ENCODE results near the gene BICRAL. TPM values are rescaled to one million over a fixed set of nuclear protein-coding genes. Genes with fewer than 3 reads are reported as not detected.

The BICRAL gene
- total and polyA plus RNA-seq, 2 donors, result 12.3 to 16.2 TPM

DNA sequence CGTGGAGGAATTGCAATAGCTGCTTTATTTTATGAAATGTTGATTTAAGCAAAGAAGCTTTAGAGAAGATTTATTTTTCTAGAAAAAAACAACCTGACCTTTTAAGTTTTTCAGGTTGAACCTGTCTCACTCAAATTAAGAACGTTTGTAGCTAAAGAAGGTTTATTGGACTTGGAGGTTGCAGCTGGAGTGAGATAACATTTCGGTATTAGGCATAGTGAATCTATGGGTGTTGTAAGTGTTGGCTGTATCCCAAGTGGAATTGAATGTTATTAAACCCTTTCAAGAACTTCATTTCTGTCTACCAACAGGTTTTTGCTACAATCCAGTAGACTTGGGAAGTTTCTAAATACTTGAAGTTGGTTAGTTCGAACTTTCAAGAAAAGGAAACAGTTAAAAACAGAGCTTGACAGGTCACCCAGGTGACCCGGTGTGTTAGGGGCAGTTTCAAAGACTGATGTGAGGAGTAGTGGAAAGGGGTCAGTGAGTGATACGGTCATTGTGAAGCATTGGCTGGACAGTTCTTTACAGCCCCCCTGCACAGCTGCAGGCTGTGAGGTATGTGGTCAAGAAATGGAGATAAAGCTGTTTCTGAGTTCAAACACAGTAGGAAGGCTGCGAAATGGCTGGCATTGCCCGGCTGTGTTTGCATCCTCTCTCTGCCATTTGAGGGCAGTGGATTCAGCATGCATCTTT is 33.5 kb upstream of the BICRAL start:
- DNase-seq (ENCODE audit: extremely low spot score), result no peak
- Histone ChIP-seq H3K36me3 (ENCODE audit: insufficient read depth) (no peaks in the 10 kb centered on the region), H3K4me1 (ENCODE audit: insufficient read depth) (no peaks in the 10 kb centered on the region), H3K4me3 (ENCODE audit: low read depth, low read length) (no peak overlapping the region), H3K27ac (ENCODE audit: low read depth) (no peak overlapping the region)
- WGBS, result 45% methylated on average over 8 of the region's 8 CpGs

DNA sequence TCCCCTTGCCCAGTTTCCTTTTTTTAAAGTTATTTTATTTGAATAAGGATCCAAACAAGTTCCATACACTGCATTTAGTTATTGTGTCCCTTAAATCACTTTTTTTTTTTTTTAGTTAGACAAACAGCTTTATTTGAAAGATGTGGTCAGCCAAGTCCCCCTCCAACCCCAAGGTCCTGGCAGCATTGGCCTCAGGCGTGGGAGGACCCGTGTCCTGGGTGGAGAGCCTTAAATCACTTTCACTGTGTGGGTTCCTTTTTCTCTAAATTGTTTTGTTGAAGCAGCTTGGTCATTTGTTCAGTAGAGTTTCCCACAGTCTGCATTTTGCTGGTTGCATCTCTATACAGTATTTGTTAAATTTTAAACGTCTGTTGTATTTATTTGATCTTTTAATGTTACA is 30.8 kb upstream of the BICRAL start:
- 72% methylated on average over 3 of the region's 3 CpGs for WGBS
- Histone ChIP-seq H3K27ac (ENCODE audit: low read depth) (no peak overlapping the region), H3K4me3 (ENCODE audit: low read depth, low read length) (no peak overlapping the region), H3K36me3 (ENCODE audit: insufficient read depth) (no peaks in the 10 kb centered on the region), H3K4me1 (ENCODE audit: insufficient read depth) (no peaks in the 10 kb centered on the region)
- no peak for DNase-seq (ENCODE audit: extremely low spot score)

DNA sequence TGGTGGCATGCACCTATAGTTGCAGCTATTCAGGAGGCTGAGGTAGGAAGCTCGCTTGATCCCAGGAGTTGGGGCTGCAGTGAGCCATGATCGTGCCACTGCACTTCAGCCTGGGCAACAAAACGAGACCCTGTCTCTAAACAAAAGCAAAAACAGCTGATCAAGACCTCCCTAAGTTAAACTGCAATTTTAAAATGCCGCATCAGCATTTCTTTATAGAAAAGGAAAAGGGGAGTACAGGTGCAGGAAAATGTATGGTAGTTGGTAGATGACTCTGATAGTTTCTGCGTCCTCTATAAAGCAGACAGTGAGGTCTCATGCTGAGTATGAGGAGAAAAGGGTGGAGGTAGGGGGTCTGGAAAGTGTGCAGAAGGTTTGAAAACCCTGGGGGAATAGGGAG is 27.1 kb upstream of the BICRAL start:
- no peak for DNase-seq (ENCODE audit: extremely low spot score)
- no peaks in the 10 kb centered on the region for H3K4me1 ChIP-seq (ENCODE audit: insufficient read depth)
- no peak overlapping the region for H3K4me3 ChIP-seq (ENCODE audit: low read depth, low read length)
- 93% methylated on average over 5 of the region's 5 CpGs for WGBS
- no peak overlapping the region for H3K27ac ChIP-seq (ENCODE audit: low read depth)
- no peaks in the 10 kb centered on the region for H3K36me3 ChIP-seq (ENCODE audit: insufficient read depth)

DNA sequence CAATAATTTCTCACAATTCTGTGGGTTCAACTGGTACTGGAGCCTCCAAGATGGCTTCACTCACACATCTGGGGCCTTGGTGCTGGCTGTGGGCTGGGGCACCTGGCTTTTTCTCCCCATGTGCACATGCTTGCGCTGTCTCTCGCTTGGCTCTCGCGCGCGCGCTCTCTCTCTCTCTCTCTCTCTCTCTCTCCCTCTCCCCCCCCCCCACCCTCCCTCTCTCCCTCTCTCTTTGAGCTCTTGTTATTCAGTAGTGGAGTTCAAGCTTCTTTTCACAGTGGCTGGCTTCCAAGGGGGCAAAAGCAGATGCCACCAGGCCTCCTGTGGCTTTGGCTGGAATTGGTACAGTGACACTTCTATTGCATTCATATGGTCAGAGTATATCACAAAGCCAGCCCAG is 25.1 kb upstream of the BICRAL start:
- 90% methylated on average over 7 of the region's 7 CpGs for WGBS
- no peaks in the 10 kb centered on the region for H3K4me1 ChIP-seq (ENCODE audit: insufficient read depth)
- DNase-seq (ENCODE audit: extremely low spot score), result no peak
- H3K36me3 ChIP-seq (ENCODE audit: insufficient read depth), result no peaks in the 10 kb centered on the region
- no peak overlapping the region for H3K27ac ChIP-seq (ENCODE audit: low read depth)
- H3K4me3 ChIP-seq (ENCODE audit: low read depth, low read length), result no peak overlapping the region

DNA sequence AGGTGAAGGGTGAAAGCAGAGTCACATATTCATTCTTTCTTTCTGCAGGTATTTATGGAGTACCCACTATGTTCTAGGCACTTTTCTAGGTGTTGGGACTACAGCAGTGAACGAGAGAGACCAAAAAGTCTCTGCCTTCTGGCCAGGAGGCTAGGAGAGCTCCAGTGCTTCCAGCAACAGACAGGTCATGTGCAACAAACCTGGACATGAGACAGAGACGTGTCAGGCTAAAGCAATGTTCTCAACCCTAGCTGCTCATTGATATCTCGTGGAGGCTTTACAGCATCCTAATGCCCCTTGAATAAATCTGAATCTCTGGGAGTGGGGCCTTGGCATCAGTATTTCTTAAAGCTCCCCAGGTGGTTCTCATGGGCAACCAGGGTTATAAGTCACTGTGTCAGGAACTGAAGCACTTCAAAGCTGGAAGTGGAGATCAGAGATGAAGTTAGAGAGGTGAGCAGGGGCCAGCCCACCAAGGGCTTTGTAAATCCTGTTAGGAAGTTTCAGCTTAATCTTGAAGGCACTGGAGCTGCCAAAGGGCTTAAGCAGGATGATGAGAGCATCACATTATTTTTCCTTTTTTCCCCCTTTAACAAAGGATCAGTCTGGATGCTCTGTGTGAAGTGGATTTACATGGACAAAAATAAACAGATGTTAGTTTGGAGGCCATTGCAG is 23.0 kb upstream of the BICRAL start:
- WGBS, result 89% methylated on average over 3 of the region's 3 CpGs
- no peaks in the 10 kb centered on the region for H3K36me3 ChIP-seq (ENCODE audit: insufficient read depth)
- no peak overlapping the region for H3K4me3 ChIP-seq (ENCODE audit: low read depth, low read length)
- H3K27ac ChIP-seq (ENCODE audit: low read depth), result no peak overlapping the region
- H3K4me1 ChIP-seq (ENCODE audit: insufficient read depth), result no peaks in the 10 kb centered on the region
- DNase-seq (ENCODE audit: extremely low spot score), result no peak

DNA sequence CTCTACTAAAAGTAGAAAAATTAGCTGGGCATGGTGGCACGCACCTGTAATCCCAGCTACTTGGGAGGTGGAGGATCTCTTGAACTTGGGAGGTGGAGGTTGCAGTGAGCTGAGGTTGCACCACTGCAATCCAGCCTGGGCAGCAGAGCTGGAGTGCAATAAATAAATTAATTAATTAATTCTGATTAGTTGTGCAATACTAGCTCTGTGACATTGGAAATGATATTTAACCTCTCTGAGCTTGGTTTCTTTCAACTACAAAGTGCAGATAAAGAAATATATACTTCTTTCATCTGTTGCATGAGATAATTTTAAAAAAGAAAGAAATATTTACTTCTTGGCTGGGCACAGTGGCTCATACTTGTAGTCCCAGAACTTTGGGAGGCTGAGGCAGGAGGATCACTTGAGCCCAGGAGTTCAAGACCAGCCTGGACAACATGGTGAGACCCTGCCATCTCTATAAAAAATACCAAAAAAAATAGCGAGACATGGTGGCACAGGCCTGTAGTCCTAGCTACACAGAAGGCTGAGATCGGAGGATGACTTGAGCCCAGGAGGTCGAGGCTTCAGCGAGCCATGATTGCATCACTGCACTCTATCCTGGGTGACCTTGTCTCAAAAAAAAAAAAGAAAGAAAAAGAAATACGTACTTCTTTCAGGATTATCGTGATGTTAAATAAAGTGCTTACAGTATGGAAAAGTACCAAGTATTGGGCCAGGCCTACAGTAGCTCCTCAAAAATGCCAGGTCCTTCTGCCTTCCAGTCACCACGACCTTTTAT is 20.4 kb upstream of the BICRAL start:
- 87% methylated on average over 8 of the region's 8 CpGs for WGBS
- no peak overlapping the region for H3K4me3 ChIP-seq (ENCODE audit: low read depth, low read length)
- no peak overlapping the region for H3K27ac ChIP-seq (ENCODE audit: low read depth)
- DNase-seq (ENCODE audit: extremely low spot score), result no peak
- H3K4me1 ChIP-seq (ENCODE audit: insufficient read depth), result no peaks in the 10 kb centered on the region
- no peaks in the 10 kb centered on the region for H3K36me3 ChIP-seq (ENCODE audit: insufficient read depth)

DNA sequence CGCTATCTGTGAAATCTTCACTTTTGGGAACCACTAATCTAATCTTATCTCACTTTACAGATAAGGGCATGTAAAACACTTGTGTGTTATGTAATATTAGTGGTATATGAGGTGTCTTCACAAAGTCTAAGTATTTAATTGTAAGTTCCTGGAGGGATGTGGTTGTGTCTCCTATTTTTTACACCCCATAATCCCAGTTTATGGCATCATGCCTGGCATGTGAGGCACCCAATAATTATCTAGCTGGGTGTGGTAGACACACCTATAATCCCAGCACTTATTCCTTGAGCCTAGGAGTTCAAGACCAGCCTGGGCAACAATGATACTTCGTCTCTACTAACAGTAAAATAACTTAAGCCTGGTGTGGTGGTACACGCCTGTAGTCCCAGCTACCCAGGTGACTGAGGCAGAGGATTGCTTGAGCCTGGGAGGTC is 19.4 kb upstream of the BICRAL start:
- Histone ChIP-seq H3K4me3 (ENCODE audit: low read depth, low read length) (no peak overlapping the region), H3K4me1 (ENCODE audit: insufficient read depth) (no peaks in the 10 kb centered on the region), H3K27ac (ENCODE audit: low read depth) (no peak overlapping the region), H3K36me3 (ENCODE audit: insufficient read depth) (no peaks in the 10 kb centered on the region)
- WGBS, result 87% methylated on average over 3 of the region's 3 CpGs
- no peak for DNase-seq (ENCODE audit: extremely low spot score)

DNA sequence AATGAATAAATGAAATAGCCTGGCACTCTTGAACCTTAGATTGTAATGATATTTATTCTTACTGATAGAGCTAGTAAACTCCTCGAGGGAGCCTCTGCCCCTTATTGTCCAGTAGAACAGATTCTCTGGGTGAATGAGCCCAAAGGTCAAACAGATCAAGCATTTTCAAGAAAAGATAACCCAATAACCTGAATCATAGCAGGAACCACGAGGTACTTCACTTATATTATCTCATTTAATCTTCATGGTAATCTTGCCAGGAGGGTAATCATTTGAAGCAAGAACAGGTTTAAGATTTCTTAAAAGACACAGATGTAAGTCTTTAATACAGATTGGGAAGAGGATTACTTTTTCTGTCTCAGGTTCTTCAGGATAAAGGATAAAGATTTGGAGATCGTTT is 18.9 kb upstream of the BICRAL start:
- Histone ChIP-seq H3K36me3 (ENCODE audit: insufficient read depth) (no peaks in the 10 kb centered on the region), H3K4me1 (ENCODE audit: insufficient read depth) (no peaks in the 10 kb centered on the region), H3K4me3 (ENCODE audit: low read depth, low read length) (no peak overlapping the region), H3K27ac (ENCODE audit: low read depth) (no peak overlapping the region)
- no peak for DNase-seq (ENCODE audit: extremely low spot score)
- 59% methylated on average over 3 of the region's 3 CpGs for WGBS

DNA sequence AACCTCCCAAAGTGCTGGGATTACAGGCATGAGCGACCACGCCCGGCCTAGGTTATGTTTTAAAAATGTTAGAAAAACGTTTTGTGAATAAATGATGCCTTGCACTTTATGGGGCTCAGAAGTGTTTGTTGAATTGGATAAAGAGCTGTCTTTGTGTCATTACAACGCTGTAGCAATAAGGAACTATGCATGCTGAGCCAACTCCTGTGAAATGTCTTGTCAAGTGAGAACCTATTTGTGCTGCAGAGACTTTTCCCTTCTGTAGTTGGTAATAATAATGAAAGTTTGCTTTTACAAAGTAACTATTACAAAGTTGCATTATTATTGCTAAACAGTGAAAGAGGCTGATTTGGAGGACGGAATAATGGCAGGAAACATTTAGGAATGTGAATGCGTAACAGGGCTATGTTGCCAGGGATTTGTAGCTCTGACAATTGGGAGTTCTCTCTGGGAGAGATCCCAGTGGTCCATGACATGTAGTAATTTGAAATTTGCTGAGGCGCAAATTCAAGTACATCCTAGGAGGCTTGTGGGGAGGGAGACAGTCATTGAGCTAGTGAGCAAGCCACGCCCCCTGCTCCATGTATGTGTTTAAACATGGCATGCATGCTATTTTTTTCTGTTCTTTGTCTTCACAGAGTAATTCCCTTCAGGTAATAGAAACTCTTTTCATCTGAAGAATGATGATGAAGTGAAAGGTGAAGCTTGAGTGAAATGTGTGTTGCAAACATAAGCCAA is 16.8 kb upstream of the BICRAL start:
- no peak for DNase-seq (ENCODE audit: extremely low spot score)
- WGBS, result 83% methylated on average over 9 of the region's 9 CpGs
- no peak overlapping the region for H3K4me3 ChIP-seq (ENCODE audit: low read depth, low read length)
- no peaks in the 10 kb centered on the region for H3K36me3 ChIP-seq (ENCODE audit: insufficient read depth)
- H3K4me1 ChIP-seq (ENCODE audit: insufficient read depth), result no peaks in the 10 kb centered on the region
- H3K27ac ChIP-seq (ENCODE audit: low read depth), result no peak overlapping the region

DNA sequence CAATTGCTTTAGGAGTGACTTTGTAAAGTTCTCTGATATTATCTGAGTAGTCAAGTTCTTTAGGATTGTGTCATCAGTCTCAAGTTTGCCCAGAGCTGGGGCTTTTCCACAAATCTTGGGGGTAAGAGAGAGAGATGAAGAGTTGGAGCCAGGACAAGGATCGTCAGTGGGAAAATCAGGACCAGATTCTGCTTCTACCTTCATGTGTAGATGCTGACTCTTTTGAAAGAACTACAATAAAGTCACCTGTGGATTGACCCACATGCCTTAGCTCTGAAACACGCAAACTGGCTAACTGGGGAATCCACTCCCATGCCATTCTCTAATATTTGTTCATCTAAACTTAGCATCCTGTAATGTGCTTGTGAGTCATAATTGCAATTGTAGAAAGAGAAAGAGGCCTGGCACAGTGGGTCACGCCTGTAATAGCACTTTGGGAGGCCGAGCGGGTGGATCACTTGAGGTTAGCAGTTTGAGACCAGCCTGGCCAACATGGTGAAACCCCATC is 15.6 kb upstream of the BICRAL start:
- DNase-seq (ENCODE audit: extremely low spot score), result no peak
- H3K4me1 ChIP-seq (ENCODE audit: insufficient read depth), result no peaks in the 10 kb centered on the region
- H3K4me3 ChIP-seq (ENCODE audit: low read depth, low read length), result no peak overlapping the region
- H3K36me3 ChIP-seq (ENCODE audit: insufficient read depth), result no peaks in the 10 kb centered on the region
- no peak overlapping the region for H3K27ac ChIP-seq (ENCODE audit: low read depth)
- 94% methylated on average over 5 of the region's 5 CpGs for WGBS

DNA sequence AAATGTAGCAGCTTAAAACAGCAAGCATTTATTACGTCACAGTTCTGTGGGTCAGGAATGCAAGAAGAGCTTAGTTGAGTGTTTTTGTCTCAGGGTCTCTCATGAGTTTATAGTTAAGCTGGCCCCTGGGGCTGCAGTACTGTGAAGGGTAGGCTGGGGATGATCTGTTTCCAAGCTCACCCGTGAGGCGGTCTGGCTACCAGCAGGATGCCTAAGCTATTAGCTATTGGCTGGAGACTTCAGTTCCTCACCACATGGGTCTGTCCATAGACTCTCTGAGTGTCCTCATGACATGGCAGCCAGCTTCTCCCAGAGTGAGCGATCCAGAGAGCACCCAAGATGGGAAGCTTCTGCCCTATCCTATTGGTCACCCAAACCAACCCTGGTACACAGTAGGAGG is 12.8 kb upstream of the BICRAL start:
- no peaks in the 10 kb centered on the region for H3K4me1 ChIP-seq (ENCODE audit: insufficient read depth)
- no peak for DNase-seq (ENCODE audit: extremely low spot score)
- 96% methylated on average over 4 of the region's 4 CpGs for WGBS
- H3K4me3 ChIP-seq (ENCODE audit: low read depth, low read length), result no peak overlapping the region
- H3K27ac ChIP-seq (ENCODE audit: low read depth), result no peak overlapping the region
- no peaks in the 10 kb centered on the region for H3K36me3 ChIP-seq (ENCODE audit: insufficient read depth)

DNA sequence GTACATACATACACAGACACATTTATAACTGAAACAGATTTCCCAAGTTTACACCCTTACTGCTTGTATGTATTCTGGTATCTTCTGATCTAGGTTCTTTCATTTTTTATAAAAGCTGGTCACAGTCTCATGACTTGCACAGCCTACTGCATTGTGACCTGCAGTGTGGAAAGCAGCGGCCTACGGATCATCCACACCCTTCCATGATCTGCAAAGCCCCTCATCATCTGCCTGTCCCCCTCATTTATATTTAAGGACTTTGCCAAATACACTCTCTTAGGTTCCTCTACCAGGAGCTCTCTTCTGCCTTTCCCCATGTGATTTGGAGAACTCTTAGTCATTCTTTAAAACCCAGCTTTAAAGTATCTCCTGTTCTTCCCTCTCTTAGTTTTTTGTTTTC is 12.0 kb upstream of the BICRAL start:
- no peaks in the 10 kb centered on the region for H3K36me3 ChIP-seq (ENCODE audit: insufficient read depth)
- H3K4me1 ChIP-seq (ENCODE audit: insufficient read depth), result no peaks in the 10 kb centered on the region
- no peak overlapping the region for H3K4me3 ChIP-seq (ENCODE audit: low read depth, low read length)
- WGBS, result 90% methylated on average over 2 of the region's 2 CpGs
- H3K27ac ChIP-seq (ENCODE audit: low read depth), result no peak overlapping the region
- no peak for DNase-seq (ENCODE audit: extremely low spot score)

DNA sequence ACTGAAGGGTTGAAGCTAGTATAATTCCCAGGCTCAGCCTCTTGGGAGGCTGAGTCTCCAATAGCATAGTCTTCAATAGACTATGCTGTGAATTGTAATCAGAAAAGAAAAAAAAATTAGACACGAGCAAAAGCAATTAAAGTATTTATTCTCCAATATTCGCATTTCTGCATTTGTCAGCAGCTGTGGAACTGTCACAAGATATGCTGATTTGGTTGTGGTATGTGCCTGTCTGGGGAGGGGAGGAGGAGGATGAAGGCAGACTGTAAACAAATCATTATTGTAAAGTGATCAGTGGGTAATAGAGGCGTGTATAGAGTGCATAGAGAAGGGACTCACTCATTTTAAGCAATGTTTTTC is 10.1 kb upstream of the BICRAL start:
- DNase-seq (ENCODE audit: extremely low spot score), result no peak
- Histone ChIP-seq H3K27ac (ENCODE audit: low read depth) (no peak overlapping the region), H3K4me3 (ENCODE audit: low read depth, low read length) (no peak overlapping the region), H3K4me1 (ENCODE audit: insufficient read depth) (no peaks in the 10 kb centered on the region), H3K36me3 (ENCODE audit: insufficient read depth) (no peaks in the 10 kb centered on the region)
- 71% methylated on average over 3 of the region's 3 CpGs for WGBS
